Fibroblast of skin of left quadriceps (primary cell): ENCODE data around the gene IFITM2.
"Not testable (repeated sequence)": the region's sequence is repeated elsewhere in the genome, so short reads cannot be mapped to it uniquely, and the experiment has no call there.

ENCODE experiments used
- DNase-seq, 2 experiments: peaks; one replicate each; pipeline ENCODE4 v3.0.0-alpha.2; 2013; ENCODE audit warnings: low read depth in 2 of 2

Gene IFITM2

GRCh38 chr11:325796-326591 is 18.4 kb downstream of the IFITM2 start:
- no peak for DNase-seq

GRCh38 chr11:326592-326841 is 18.9 kb downstream of the IFITM2 start:
- DNase-seq, result no peak

- no peak for DNase-seq
These were observed 19.4 kb downstream of the IFITM2 start for GRCh38 chr11:326842-327580.

- no peak for DNase-seq
These were observed 19.9 kb downstream of the IFITM2 start for GRCh38 chr11:327581-327923.

- no peak for DNase-seq
These were observed 20.4 kb downstream of the IFITM2 start for GRCh38 chr11:328012-328411.

- not testable (repeated sequence) for DNase-seq
These were observed 21.0 kb downstream of the IFITM2 start for GRCh38 chr11:328516-329100.

GRCh38 chr11:329886-330253 is 22.3 kb downstream of the IFITM2 start:
- DNase-seq, result no peak

GRCh38 chr11:330307-330693 is 22.7 kb downstream of the IFITM2 start:
- no peak for DNase-seq

GRCh38 chr11:330694-331357 is 23.2 kb downstream of the IFITM2 start:
- no peak for DNase-seq

GRCh38 chr11:331358-332060 is 23.9 kb downstream of the IFITM2 start:
- no peak for DNase-seq

GRCh38 chr11:332651-333480 is 25.2 kb downstream of the IFITM2 start:
- no peak for DNase-seq

- DNase-seq, result not testable (repeated sequence)
These were observed 26.1 kb downstream of the IFITM2 start for GRCh38 chr11:333616-334263.

- no peak for DNase-seq
These were observed 26.8 kb downstream of the IFITM2 start for GRCh38 chr11:334264-334994.

- DNase-seq, result no peak
These were observed 28.4 kb downstream of the IFITM2 start for GRCh38 chr11:335779-336658.

GRCh38 chr11:336659-337198 is 29.1 kb downstream of the IFITM2 start:
- DNase-seq, result no peak

GRCh38 chr11:337711-338110 is 30.1 kb downstream of the IFITM2 start:
- DNase-seq, result no peak

GRCh38 chr11:339963-340362 is 32.3 kb downstream of the IFITM2 start:
- DNase-seq, result no peak
